SK-N-SH (cell line): ENCODE data around the gene OR10A5. TPM values are rescaled to one million over a fixed set of nuclear protein-coding genes. Genes with fewer than 3 reads are reported as not detected.
"Not testable (repeated sequence)": the region's sequence is repeated elsewhere in the genome, so short reads cannot be mapped to it uniquely, and the experiment has no call there.

Experiments
- CTCF ChIA-PET: fragments of 300-600, 350-600 bp; formaldehyde crosslinking; extraction: SDS; loops from one replicate; lab custom pipeline; 2021; lab: Yijun Ruan, JAX
- POLR2A ChIA-PET: fragments of 350-600 bp; sonication (Branson Sonifier 250); formaldehyde crosslinking; extraction: SDS; loops from one replicate; lab custom pipeline; 2020; ENCODE audit warnings: antibody characterized with exemption, inconsistent platforms; lab: Yijun Ruan, JAX
- DNase-seq: peaks from one replicate; pipeline ENCODE4 v3.0.0; 2012
- H2AFZ ChIP-seq: fragments of 200-600 bp; sonication (generic); 2 replicates; pipeline ENCODE4 v1.8.1; 2016; ENCODE audit warnings: antibody characterized with exemption, mild to moderate bottlenecking, low read depth
- H3F3A ChIP-seq: fragments of 200-600 bp; sonication (generic); replicated peaks from 2 replicates; pipeline ENCODE3; 2016; ENCODE audit warnings: antibody characterized with exemption, mild to moderate bottlenecking; ENCODE audit not compliant: insufficient read depth
- H3K27ac ChIP-seq, 2 experiments: fragments of 200-500 bp in 1 of 2; fragments of 200-600 bp in 1 of 2; sonication (Bioruptor generic) in 1 of 2; sonication (generic), shearing (Covaris generic) in 1 of 2; 2 replicates each; pipeline versions ENCODE4 v1.5.1 to v1.6.1; 2014 to 2016; ENCODE audit warnings: low read depth in 2 of 2, inconsistent platforms in 1 of 2, low read length in 1 of 2, mild to moderate bottlenecking in 1 of 2, mixed read lengths in 1 of 2
- H3K27me3 ChIP-seq: fragments of 200-600 bp; sonication (generic), shearing (Covaris generic); 2 replicates; pipeline ENCODE4 v1.6.1; 2016; ENCODE audit warnings: mixed run types; ENCODE audit not compliant: insufficient read depth
- H3K36me3 ChIP-seq, 2 experiments: fragments of 200-500 bp in 1 of 2; fragments of 200-600 bp in 1 of 2; sonication (Bioruptor generic) in 1 of 2; sonication (generic) in 1 of 2; replicated peaks in 1 of 2; 2 replicates each; pipeline versions ENCODE3 to v1.5.1; 2014 to 2016; ENCODE audit warnings: low read length in 1 of 2, mild to moderate bottlenecking in 1 of 2; ENCODE audit not compliant: insufficient read depth in 2 of 2, control insufficient read depth in 1 of 2
- H3K4me1 ChIP-seq, 2 experiments: fragments of 200-500 bp in 1 of 2; fragments of 200-600 bp in 1 of 2; sonication (Bioruptor generic) in 1 of 2; sonication (generic), shearing (Covaris generic) in 1 of 2; 2 replicates each; pipeline versions ENCODE4 v1.5.1 to v1.6.1; 2014 to 2016; ENCODE audit warnings: low read depth in 1 of 2, low read length in 1 of 2, mixed run types in 1 of 2; ENCODE audit not compliant: insufficient read depth in 2 of 2, control insufficient read depth in 1 of 2
- H3K4me2 ChIP-seq: fragments of 200-600 bp; sonication (generic), shearing (Covaris generic); 2 replicates; pipeline ENCODE4 v1.6.1; 2017; ENCODE audit warnings: mixed run types
- H3K4me3 ChIP-seq, 2 experiments: fragments of 200-500 bp in 1 of 2; fragments of 200-600 bp in 1 of 2; sonication (Bioruptor generic) in 1 of 2; sonication (generic), shearing (Covaris generic) in 1 of 2; 2 replicates each; pipeline versions ENCODE4 v1.5.1 to v1.8.1; 2014 to 2016; ENCODE audit warnings: low read depth in 2 of 2, inconsistent platforms in 1 of 2, low read length in 1 of 2, mild to moderate bottlenecking in 1 of 2, mixed read lengths in 1 of 2, moderate library complexity in 1 of 2
- H3K79me2 ChIP-seq: fragments of 200-600 bp; sonication (generic); 2 replicates; pipeline ENCODE4 v1.8.1; 2017; ENCODE audit warnings: mild to moderate bottlenecking; ENCODE audit not compliant: insufficient read depth
- H3K9ac ChIP-seq: fragments of 200-600 bp; sonication (generic); 2 replicates; pipeline ENCODE4 v1.6.1; 2017; ENCODE audit warnings: mixed run types
- H3K9me2 ChIP-seq: fragments of 200-600 bp; sonication (generic); 2 replicates; pipeline ENCODE4 v1.6.1; 2017; ENCODE audit warnings: mixed run types
- H3K9me3 ChIP-seq: fragments of 200-600 bp; sonication (generic); 2 replicates; pipeline ENCODE4 v1.6.1; 2017; ENCODE audit warnings: mixed run types, mild to moderate bottlenecking, moderate library complexity
- H4K20me1 ChIP-seq: fragments of 200-600 bp; sonication (generic); 2 replicates; pipeline ENCODE4 v1.6.1; 2017; ENCODE audit warnings: mild to moderate bottlenecking, mixed run types; ENCODE audit not compliant: insufficient read depth
- CTCF ChIP-seq: fragments of 200-600 bp; sonication (generic); IDR thresholded peaks from 2 replicates; pipeline ENCODE4 v1.6.1; 2017; ENCODE audit warnings: antibody characterized with exemption, mild to moderate bottlenecking, moderate library complexity
- ELF1 ChIP-seq: IDR thresholded peaks from 2 replicates; pipeline ENCODE4 v1.4.0; 2012
- FOSL2 ChIP-seq: IDR thresholded peaks from 2 replicates; pipeline ENCODE4 v1.4.0; 2012; ENCODE audit warnings: low read depth, mild to moderate bottlenecking, moderate library complexity, borderline replicate concordance
- FOXM1 ChIP-seq: IDR thresholded peaks from 2 replicates; pipeline ENCODE4 v1.4.0; 2012; ENCODE audit warnings: low read depth, mild to moderate bottlenecking
- JUND ChIP-seq: IDR thresholded peaks from 2 replicates; pipeline ENCODE4 v1.4.0; 2012
- MEF2A ChIP-seq: IDR thresholded peaks from 2 replicates; pipeline ENCODE4 v1.4.0; 2012; ENCODE audit warnings: low read depth, borderline replicate concordance
- NFIC ChIP-seq: IDR thresholded peaks from 2 replicates; pipeline ENCODE4 v1.4.0; 2012; ENCODE audit warnings: borderline replicate concordance
- NRF1 ChIP-seq: IDR thresholded peaks from 2 replicates; pipeline ENCODE4 v1.6.1; 2012; ENCODE audit warnings: low read depth, mild to moderate bottlenecking, low read length
- POLR2AphosphoS5 ChIP-seq: IDR thresholded peaks from 2 replicates; pipeline ENCODE4 v1.6.1; 2012; ENCODE audit warnings: low read depth, low read length
- RCOR1 ChIP-seq: fragments of 150-350 bp; IDR thresholded peaks from 2 replicates; pipeline ENCODE4 v1.6.1; 2017; ENCODE audit warnings: antibody characterized with exemption, low read length
- RFX5 ChIP-seq: IDR thresholded peaks from 2 replicates; pipeline ENCODE4 v1.6.1; 2012; ENCODE audit warnings: mild to moderate bottlenecking, improper control_type of control experiment, low read length
- RXRA ChIP-seq: IDR thresholded peaks from 2 replicates; pipeline ENCODE4 v1.4.0; 2012; ENCODE audit warnings: low read depth, mild to moderate bottlenecking, borderline replicate concordance
- SMC3 ChIP-seq: IDR thresholded peaks from 2 replicates; pipeline ENCODE4 v1.6.1; 2012; ENCODE audit warnings: low read depth, low read length, improper control_type of control experiment
- USF1 ChIP-seq: IDR thresholded peaks from 2 replicates; pipeline ENCODE4 v1.4.0; 2012; ENCODE audit warnings: low read depth, borderline replicate concordance
- YY1 ChIP-seq: IDR thresholded peaks from 2 replicates; pipeline ENCODE4 v1.4.0; 2012; ENCODE audit warnings: low read depth, mild to moderate bottlenecking
- WGBS: methylation state at CpG from one replicate; pipeline ENCODE4 v1.1.6; 2017; ENCODE audit warnings: low lambda C conversion rate; 5-methylcytosine and 5-hydroxymethylcytosine counted together
- polyA plus RNA-seq, 3 experiments: library from polyadenylated mRNA; depleted of rRNA; stranded (reverse); fragments of >200 nt; gene quantifications; 2 replicates each; pipeline ENCODE4 v1.2.3, GENCODE V29; 2012
- TF ChIP-seq, protein P1 (sequence below): IDR thresholded peaks from 2 replicates; pipeline ENCODE4; 2012
- TF ChIP-seq, protein P2 (sequence below): fragments of 150-350 bp; IDR thresholded peaks from 2 replicates; pipeline ENCODE4 v1.6.1; 2017; ENCODE audit warnings: antibody characterized with exemption, low read length, low read depth, borderline replicate concordance

Gene OR10A5
- polyA plus RNA-seq, 1 of the 3 experiments (the other 2 are of a cell fraction), result not detected

GRCh38 chr11:6882751-6883150 is 37.3 kb downstream of the OR10A5 start (continued):
- no peak for TF ChIP-seq USF1
- no peak for TF ChIP-seq CTCF
- no peak for TF ChIP-seq MEF2A
- TF ChIP-seq SMC3, result no peak
- TF ChIP-seq FOSL2, result no peak
- no peak for TF ChIP-seq NFIC
- TF ChIP-seq ELF1, result no peak
- TF ChIP-seq, protein P1, sequence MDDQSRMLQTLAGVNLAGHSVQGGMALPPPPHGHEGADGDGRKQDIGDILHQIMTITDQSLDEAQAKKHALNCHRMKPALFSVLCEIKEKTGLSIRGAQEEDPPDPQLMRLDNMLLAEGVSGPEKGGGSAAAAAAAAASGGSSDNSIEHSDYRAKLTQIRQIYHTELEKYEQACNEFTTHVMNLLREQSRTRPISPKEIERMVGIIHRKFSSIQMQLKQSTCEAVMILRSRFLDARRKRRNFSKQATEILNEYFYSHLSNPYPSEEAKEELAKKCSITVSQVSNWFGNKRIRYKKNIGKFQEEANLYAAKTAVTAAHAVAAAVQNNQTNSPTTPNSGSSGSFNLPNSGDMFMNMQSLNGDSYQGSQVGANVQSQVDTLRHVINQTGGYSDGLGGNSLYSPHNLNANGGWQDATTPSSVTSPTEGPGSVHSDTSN, result no peak
- no peak for TF ChIP-seq RCOR1
- TF ChIP-seq RFX5, result no peak
- TF ChIP-seq POLR2AphosphoS5, result no peak

DNA sequence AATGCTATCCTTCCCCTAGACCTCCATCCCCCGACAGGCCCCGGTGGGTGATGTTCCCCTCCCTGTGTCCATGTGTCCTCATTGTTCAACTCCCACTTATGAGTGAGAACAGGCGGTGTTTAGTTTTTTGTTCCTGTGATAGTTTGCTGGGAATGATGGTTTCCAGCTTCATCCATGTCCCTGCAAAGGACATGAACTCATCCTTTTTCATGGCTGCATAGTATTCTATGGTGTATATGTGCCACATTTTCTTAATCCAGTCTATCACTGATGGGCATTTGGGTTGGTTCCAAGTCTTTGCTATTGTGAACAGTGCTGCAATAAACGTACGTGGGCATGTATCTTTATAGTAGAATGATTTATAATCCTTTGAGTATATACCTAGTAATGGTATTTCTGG is 42.2 kb downstream of the OR10A5 start:
- H3K4me2 ChIP-seq, H2AFZ ChIP-seq, CTCF ChIA-PET, H3K4me3 ChIP-seq, POLR2A ChIA-PET, H3K9ac ChIP-seq, H3K27me3 ChIP-seq, H3K79me2 ChIP-seq, H3K36me3 ChIP-seq, DNase-seq, H3K9me2 ChIP-seq, H3K4me1 ChIP-seq, H3K9me3 ChIP-seq, H3K27ac ChIP-seq, H4K20me1 ChIP-seq, H3F3A ChIP-seq: not testable (repeated sequence)
- 34% methylated on average over 5 of the region's 5 CpGs for WGBS

DNA sequence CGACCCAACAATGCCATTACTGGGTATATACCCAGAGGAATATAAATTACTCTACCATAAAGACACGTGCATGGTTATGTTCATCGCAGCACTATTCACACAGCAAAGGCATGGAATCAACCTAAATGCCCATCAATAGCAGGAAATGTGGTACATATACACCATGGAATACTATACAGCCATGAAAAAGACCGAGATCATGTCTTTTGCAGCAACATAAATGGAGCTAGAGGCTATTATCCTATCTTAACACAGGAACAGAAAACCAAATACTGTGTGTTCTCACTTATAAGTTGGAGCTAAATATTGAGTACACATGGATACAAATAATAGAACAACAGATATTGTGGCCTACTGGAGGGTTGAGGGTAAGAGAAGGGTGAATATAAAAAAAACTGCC is 43.3 kb downstream of the OR10A5 start:
- H3K4me2 ChIP-seq, result no peak overlapping the region
- H3F3A ChIP-seq, result no peaks in the 10 kb centered on the region
- no peaks in the 10 kb centered on the region for H3K9me2 ChIP-seq
- no peaks in the 10 kb centered on the region for H4K20me1 ChIP-seq
- H3K4me3 ChIP-seq, result no peak overlapping the region
- no peaks in the 10 kb centered on the region for H3K36me3 ChIP-seq
- H3K79me2 ChIP-seq, result no peaks in the 10 kb centered on the region
- H3K9me3 ChIP-seq, result no peaks in the 10 kb centered on the region
- ChIA-PET CTCF (no interaction called here), POLR2A (no interaction called here)
- no peak for DNase-seq
- no peaks in the 10 kb centered on the region for H3K27me3 ChIP-seq
- H2AFZ ChIP-seq, result no peak overlapping the region
- no peaks in the 10 kb centered on the region for H3K4me1 ChIP-seq
- no peak overlapping the region for H3K27ac ChIP-seq
- no peak for TF ChIP-seq YY1
- no peak for TF ChIP-seq FOXM1
- no peak for TF ChIP-seq RFX5
- TF ChIP-seq, protein P2, sequence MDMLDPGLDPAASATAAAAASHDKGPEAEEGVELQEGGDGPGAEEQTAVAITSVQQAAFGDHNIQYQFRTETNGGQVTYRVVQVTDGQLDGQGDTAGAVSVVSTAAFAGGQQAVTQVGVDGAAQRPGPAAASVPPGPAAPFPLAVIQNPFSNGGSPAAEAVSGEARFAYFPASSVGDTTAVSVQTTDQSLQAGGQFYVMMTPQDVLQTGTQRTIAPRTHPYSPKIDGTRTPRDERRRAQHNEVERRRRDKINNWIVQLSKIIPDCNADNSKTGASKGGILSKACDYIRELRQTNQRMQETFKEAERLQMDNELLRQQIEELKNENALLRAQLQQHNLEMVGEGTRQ, result no peak
- no peak for TF ChIP-seq JUND
- TF ChIP-seq NRF1, result no peak
- no peak for TF ChIP-seq ELF1
- TF ChIP-seq RXRA, result no peak
- TF ChIP-seq CTCF, result no peak
- H3K9ac ChIP-seq, result no peak overlapping the region
- 15% methylated on average over 4 of the region's 4 CpGs for WGBS
